ENCODE results near the gene CLDN22. TPM values are rescaled to one million over a fixed set of nuclear protein-coding genes. Genes with fewer than 3 reads are reported as not detected.

Gene CLDN22
- total and polyA plus RNA-seq, 4 donors = 0.05 TPM; not detected in 3

DNA sequence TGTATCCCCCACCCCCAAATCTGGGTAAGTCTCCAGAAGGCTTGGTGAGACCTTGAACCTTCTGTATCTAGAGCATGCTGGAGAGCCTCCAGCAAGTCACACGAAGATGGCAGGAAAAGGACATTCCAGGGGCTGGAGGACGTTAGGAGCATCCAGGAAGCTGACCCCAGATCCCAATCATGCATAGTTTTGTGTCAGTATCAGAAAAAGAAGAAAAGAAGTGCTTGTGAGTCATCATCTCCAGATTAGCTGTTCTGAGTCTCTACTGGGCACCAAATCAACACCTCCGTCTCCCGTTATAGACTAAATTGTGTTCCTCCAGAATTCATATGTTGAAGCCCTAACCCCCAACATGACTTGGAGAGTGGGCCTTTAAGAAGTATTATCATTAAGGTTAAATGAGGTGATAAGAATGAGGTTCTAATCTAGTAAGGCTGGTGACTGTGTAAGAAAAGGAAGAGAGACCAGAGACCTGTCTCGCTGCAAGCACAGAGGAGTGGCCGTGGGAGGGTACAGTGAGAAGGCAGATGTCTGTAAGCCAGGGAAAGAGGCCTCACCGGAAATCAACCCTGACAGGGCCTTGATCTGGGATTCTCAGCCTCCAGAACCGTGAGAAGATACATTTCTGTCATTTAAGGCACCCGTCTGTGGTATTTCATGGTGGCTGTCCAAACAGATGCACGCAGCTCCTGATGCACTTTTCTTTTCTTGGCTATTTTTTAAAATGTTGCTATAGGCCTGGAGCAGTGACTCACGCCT is 40.3 kb upstream of the CLDN22 start (continued):
- TF ChIP-seq, protein P1, sequence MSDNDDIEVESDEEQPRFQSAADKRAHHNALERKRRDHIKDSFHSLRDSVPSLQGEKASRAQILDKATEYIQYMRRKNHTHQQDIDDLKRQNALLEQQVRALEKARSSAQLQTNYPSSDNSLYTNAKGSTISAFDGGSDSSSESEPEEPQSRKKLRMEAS (IDR thresholded peaks at IDR 0.05) = no peak

GRCh38 chr4:183358215-183358755 is 38.2 kb upstream of the CLDN22 start:
- 91% methylated on average over 13 of the region's 13 CpGs for WGBS
- TF ChIP-seq FOXA2 (IDR thresholded peaks at IDR 0.05) (no peak), NR2F2 (IDR thresholded peaks at IDR 0.05) (no peak), TAF1 (conservative IDR thresholded peaks at IDR 0.05) (no peak), GABPA (IDR thresholded peaks at IDR 0.05 in 1 of 2, conservative IDR thresholded peaks at IDR 0.05 in 1 of 2) (no peak), ATF3 (IDR thresholded peaks at IDR 0.05) (no peak), HNF4A (conservative IDR thresholded peaks at IDR 0.05) (no peak), REST (IDR thresholded peaks at IDR 0.05) (no peak), RXRA (IDR thresholded peaks at IDR 0.05) (no peak)
- TF ChIP-seq, protein P1 (IDR thresholded peaks at IDR 0.05) = no peak
- TF ChIP-seq, protein P2, sequence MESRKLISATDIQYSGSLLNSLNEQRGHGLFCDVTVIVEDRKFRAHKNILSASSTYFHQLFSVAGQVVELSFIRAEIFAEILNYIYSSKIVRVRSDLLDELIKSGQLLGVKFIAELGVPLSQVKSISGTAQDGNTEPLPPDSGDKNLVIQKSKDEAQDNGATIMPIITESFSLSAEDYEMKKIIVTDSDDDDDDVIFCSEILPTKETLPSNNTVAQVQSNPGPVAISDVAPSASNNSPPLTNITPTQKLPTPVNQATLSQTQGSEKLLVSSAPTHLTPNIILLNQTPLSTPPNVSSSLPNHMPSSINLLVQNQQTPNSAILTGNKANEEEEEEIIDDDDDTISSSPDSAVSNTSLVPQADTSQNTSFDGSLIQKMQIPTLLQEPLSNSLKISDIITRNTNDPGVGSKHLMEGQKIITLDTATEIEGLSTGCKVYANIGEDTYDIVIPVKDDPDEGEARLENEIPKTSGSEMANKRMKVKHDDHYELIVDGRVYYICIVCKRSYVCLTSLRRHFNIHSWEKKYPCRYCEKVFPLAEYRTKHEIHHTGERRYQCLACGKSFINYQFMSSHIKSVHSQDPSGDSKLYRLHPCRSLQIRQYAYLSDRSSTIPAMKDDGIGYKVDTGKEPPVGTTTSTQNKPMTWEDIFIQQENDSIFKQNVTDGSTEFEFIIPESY (IDR thresholded peaks at IDR 0.05) = no peak

GRCh38 chr4:183356931-183357675 is 37.0 kb upstream of the CLDN22 start:
- Histone ChIP-seq H3K4me1 (ENCODE audit: control insufficient read depth in 4 of 4, insufficient read depth in 4 of 4, low read length in 3 of 4) (peaks cover 0 to 4% (median 0%) of the 10 kb centered on the region in 4 donors), H3K9ac (ENCODE audit: low read depth in 1 of 2, low read length in 2 of 2) (no peak overlapping the region), H3K4me3 (ENCODE audit: low read depth in 1 of 3, low read length in 3 of 3) (no peak overlapping the region), H3K36me3 (ENCODE audit: control insufficient read depth in 4 of 4, insufficient read depth in 3 of 4, low read depth in 1 of 4, low read length in 3 of 4) (no peaks in the 10 kb centered on the region), H3K27me3 (ENCODE audit: control insufficient read depth in 4 of 4, insufficient read depth in 4 of 4, low read length in 3 of 4) (no peaks in the 10 kb centered on the region), H3K9me3 (ENCODE audit: control insufficient read depth in 4 of 4, low read length in 3 of 4) (peaks cover 0 to 1% (median 0%) of the 10 kb centered on the region in 4 donors), H3K27ac (ENCODE audit: low read depth in 1 of 2, low read length in 2 of 2) (no peak overlapping the region)
- 90% methylated on average over 20 of the region's 20 CpGs for WGBS
- DNase-seq (ENCODE audit: low spot score) = no peak
- TF ChIP-seq NR2F2 (IDR thresholded peaks at IDR 0.05) = no peak
- TF ChIP-seq TAF1 (conservative IDR thresholded peaks at IDR 0.05) = no peak
- no peak for TF ChIP-seq FOXA2 (IDR thresholded peaks at IDR 0.05)
- TF ChIP-seq HNF4G (IDR thresholded peaks at IDR 0.05) = no peak
- TF ChIP-seq, protein P1 (IDR thresholded peaks at IDR 0.05) = no peak
- no peak for TF ChIP-seq FOXA1 (IDR thresholded peaks at IDR 0.05)
- no peak for TF ChIP-seq HNF4A (conservative IDR thresholded peaks at IDR 0.05)
- no peak for TF ChIP-seq RAD21 (IDR thresholded peaks at IDR 0.05)
- TF ChIP-seq, protein P2 (IDR thresholded peaks at IDR 0.05) = no peak
- no peak for TF ChIP-seq GABPA (IDR thresholded peaks at IDR 0.05 in 1 of 2, conservative IDR thresholded peaks at IDR 0.05 in 1 of 2)
- TF ChIP-seq EGR1 (IDR thresholded peaks at IDR 0.05; ENCODE audit: low read depth in 2 of 2) = no peak
- TF ChIP-seq SP1 (IDR thresholded peaks at IDR 0.05) = no peak
- TF ChIP-seq JUND (IDR thresholded peaks at IDR 0.05) = no peak

More at GRCh38 chr4:183358215-183358755, 38.2 kb upstream of the CLDN22 start:
- Histone ChIP-seq H3K27me3 (ENCODE audit: control insufficient read depth in 4 of 4, insufficient read depth in 4 of 4, low read length in 3 of 4) (no peaks in the 10 kb centered on the region), H3K36me3 (ENCODE audit: control insufficient read depth in 4 of 4, insufficient read depth in 3 of 4, low read depth in 1 of 4, low read length in 3 of 4) (no peaks in the 10 kb centered on the region), H3K4me1 (ENCODE audit: control insufficient read depth in 4 of 4, insufficient read depth in 4 of 4, low read length in 3 of 4) (peaks cover 0 to 4% (median 0%) of the 10 kb centered on the region in 4 donors), H3K27ac (ENCODE audit: low read depth in 1 of 2, low read length in 2 of 2) (no peak overlapping the region), H3K9ac (ENCODE audit: low read depth in 1 of 2, low read length in 2 of 2) (no peak overlapping the region), H3K4me3 (ENCODE audit: low read depth in 1 of 3, low read length in 3 of 3) (no peak overlapping the region), H3K9me3 (ENCODE audit: control insufficient read depth in 4 of 4, low read length in 3 of 4) (peaks cover 0 to 1% (median 0%) of the 10 kb centered on the region in 4 donors)
- DNase-seq (ENCODE audit: low spot score) = no peak

Data from liver (tissue), 9 donors.